ENCODE data around the gene TSBP1. TPM values are rescaled to one million over a fixed set of nuclear protein-coding genes. Genes with fewer than 3 reads are reported as not detected.
"Not testable (repeated sequence)": the region's sequence is repeated elsewhere in the genome, so short reads cannot be mapped to it uniquely, and the experiment has no call there.

Gene TSBP1
- total RNA-seq, 2 donors from 2014 or later = not detected

GRCh38 chr6:32291543-32291942, 80.2 kb downstream of the TSBP1 start:
- Histone ChIP-seq H3K4me1 (peaks cover 0 to 5% of the 10 kb centered on the region in 2 donors), H3K27ac (no peak overlapping the region), H3K9me3 (no peaks in the 10 kb centered on the region), H3K36me3 (no peaks in the 10 kb centered on the region), H3K27me3 (no peaks in the 10 kb centered on the region), H3K4me3 (no peak overlapping the region)
- no peak for DNase-seq (ENCODE audit: low spot score)
- TF ChIP-seq, protein P1, sequence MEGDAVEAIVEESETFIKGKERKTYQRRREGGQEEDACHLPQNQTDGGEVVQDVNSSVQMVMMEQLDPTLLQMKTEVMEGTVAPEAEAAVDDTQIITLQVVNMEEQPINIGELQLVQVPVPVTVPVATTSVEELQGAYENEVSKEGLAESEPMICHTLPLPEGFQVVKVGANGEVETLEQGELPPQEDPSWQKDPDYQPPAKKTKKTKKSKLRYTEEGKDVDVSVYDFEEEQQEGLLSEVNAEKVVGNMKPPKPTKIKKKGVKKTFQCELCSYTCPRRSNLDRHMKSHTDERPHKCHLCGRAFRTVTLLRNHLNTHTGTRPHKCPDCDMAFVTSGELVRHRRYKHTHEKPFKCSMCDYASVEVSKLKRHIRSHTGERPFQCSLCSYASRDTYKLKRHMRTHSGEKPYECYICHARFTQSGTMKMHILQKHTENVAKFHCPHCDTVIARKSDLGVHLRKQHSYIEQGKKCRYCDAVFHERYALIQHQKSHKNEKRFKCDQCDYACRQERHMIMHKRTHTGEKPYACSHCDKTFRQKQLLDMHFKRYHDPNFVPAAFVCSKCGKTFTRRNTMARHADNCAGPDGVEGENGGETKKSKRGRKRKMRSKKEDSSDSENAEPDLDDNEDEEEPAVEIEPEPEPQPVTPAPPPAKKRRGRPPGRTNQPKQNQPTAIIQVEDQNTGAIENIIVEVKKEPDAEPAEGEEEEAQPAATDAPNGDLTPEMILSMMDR (IDR thresholded peaks at IDR 0.05) = no peak

- no peak for DNase-seq (ENCODE audit: low spot score)
- Histone ChIP-seq H3K27ac (no peak overlapping the region), H3K27me3 (no peaks in the 10 kb centered on the region), H3K36me3 (no peaks in the 10 kb centered on the region), H3K9me3 (no peaks in the 10 kb centered on the region), H3K4me1 (peaks cover 0 to 5% of the 10 kb centered on the region in 2 donors), H3K4me3 (no peak overlapping the region)
- TF ChIP-seq, protein P1 (IDR thresholded peaks at IDR 0.05) = no peak
Observed at GRCh38 chr6:32290886-32291450, 80.7 kb downstream of the TSBP1 start.

- H3K27me3 ChIP-seq = no peaks in the 10 kb centered on the region
- no peak for DNase-seq (ENCODE audit: low spot score)
- H3K4me1 ChIP-seq = peaks cover 0 to 5% of the 10 kb centered on the region in 2 donors
- no peak overlapping the region for H3K4me3 ChIP-seq
- H3K27ac ChIP-seq = no peak overlapping the region
- TF ChIP-seq, protein P1 (IDR thresholded peaks at IDR 0.05) = no peak
- no peaks in the 10 kb centered on the region for H3K36me3 ChIP-seq
- no peaks in the 10 kb centered on the region for H3K9me3 ChIP-seq
Observed at GRCh38 chr6:32288426-32288825, 83.3 kb downstream of the TSBP1 start.

DNA sequence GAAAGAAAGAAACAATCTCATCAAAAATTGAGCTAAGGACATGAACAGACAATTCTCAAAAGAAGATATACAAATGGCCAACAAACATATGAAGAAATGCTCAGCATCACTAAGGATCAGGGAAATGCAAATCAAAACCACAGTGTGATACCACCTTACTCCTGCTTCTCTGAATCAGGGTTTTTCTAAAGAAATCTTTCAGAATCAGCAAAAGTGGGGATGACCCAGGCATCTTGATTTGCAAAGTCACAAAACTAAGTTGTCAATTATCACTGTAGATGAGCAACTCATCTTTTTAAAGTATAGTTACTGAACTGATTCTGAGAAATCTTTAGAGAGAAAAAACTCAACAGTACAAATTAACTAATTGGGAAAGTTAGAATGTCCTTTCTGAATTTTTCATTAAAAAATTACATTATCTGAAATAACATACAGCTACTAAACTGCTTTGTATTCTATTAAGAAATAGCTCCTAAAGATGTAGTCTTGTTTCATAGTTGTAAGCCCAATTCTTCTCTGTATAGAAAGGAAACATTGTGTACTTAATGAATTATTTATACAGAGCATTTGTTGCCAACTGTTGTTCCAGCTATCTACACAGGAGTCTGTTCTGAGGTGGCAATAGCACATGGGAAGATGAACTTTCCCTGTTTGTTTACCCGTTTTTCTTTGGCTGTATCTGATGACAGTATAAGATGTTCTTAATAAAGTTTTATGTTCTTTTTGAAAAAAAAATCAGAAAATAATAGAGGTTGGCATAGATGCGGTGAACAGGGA, 97.7 kb downstream of the TSBP1 start:
- H3K27me3 ChIP-seq; H3K27ac ChIP-seq; H3K9me3 ChIP-seq; H3K4me1 ChIP-seq; H3K36me3 ChIP-seq; H3K4me3 ChIP-seq; DNase-seq (ENCODE audit: low spot score): not testable (repeated sequence)

GRCh38 chr6:32271429-32271828, 100.3 kb downstream of the TSBP1 start:
- no peaks in the 10 kb centered on the region for H3K36me3 ChIP-seq
- peaks cover 0 to 6% of the 10 kb centered on the region in 2 donors for H3K9me3 ChIP-seq
- H3K27me3 ChIP-seq = no peaks in the 10 kb centered on the region
- DNase-seq (ENCODE audit: low spot score) = no peak
- no peak overlapping the region for H3K4me3 ChIP-seq
- H3K4me1 ChIP-seq = no peaks in the 10 kb centered on the region
- TF ChIP-seq, protein P1 (IDR thresholded peaks at IDR 0.05) = no peak
- H3K27ac ChIP-seq = no peak overlapping the region

DNA sequence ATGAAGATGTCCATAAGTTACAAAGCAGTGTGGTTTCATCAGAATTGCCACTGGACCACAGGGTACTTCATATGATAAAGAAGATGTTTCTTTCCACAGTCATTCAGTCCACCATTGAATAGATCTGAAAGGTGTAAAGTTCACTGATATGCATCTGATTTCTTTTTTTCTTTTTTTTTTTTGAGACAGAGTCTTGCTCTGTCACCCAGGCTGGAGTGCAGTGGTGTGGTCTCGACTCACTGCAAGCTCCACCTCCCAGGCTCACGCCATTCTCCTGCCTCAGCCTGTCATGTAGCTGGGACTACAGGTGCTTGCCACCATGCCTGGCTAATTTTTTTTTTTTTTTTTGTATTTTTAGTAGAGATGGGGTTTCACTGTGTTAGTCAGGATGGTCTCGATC, 103.2 kb downstream of the TSBP1 start:
- not testable (repeated sequence) for H3K9me3 ChIP-seq; H3K36me3 ChIP-seq; H3K4me3 ChIP-seq; H3K27me3 ChIP-seq; H3K4me1 ChIP-seq; H3K27ac ChIP-seq; DNase-seq (ENCODE audit: low spot score)

- Histone ChIP-seq H3K27me3 (no peaks in the 10 kb centered on the region), H3K4me3 (no peak overlapping the region), H3K4me1 (no peaks in the 10 kb centered on the region), H3K27ac (no peak overlapping the region), H3K36me3 (no peaks in the 10 kb centered on the region), H3K9me3 (no peaks in the 10 kb centered on the region)
- DNase-seq (ENCODE audit: low spot score) = no peak
- TF ChIP-seq, protein P1 (IDR thresholded peaks at IDR 0.05) = no peak
Observed at GRCh38 chr6:32267035-32267434, 104.7 kb downstream of the TSBP1 start.

DNA sequence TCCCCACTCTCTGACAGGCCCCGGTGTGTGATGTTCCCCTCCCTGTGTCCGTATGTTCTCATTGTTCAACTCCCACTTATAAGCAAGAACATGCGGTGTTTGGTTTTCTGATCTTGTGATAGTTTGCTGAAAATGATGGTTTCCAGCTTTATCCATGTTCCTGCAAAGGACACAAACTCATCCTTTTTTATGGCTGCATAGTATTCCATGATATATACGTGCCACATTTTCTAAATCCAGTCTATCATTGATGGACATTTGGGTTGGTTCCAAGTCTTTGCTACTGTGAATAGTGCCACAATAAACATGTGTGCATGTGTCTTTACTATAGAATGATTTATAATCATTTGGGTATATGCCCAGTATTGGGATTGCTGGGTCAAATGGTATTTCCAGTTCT, 114.4 kb downstream of the TSBP1 start:
- H3K4me3 ChIP-seq; DNase-seq (ENCODE audit: low spot score): not testable (repeated sequence)

More for the DNA sequence above, 114.4 kb downstream of the TSBP1 start:
- Histone ChIP-seq H3K4me1 (peaks cover 0 to 12% of the 10 kb centered on the region in 2 donors), H3K9me3 (peaks cover 0 to 10% of the 10 kb centered on the region in 2 donors)
- not testable (repeated sequence) for H3K27me3 ChIP-seq, H3K36me3 ChIP-seq, H3K27ac ChIP-seq

Measured in right atrium auricular region (tissue), 2 donors.